T-helper 1 cell (primary cell): ENCODE data around the gene SLC2A13.

Source experiments
- DNase-seq, 5 donors: peaks; one replicate each; pipeline ENCODE4 v3.0.0-alpha.2; 2012 to 2020
- total RNA-seq, 4 donors: gene quantifications; one replicate each; lab custom pipeline; 2026; lab: John Stamatoyannopoulos, UW

SLC2A13 gene
- total RNA-seq = 6.5 to 8.0 (median 7.5) reads per million in 4 donors

DNA sequence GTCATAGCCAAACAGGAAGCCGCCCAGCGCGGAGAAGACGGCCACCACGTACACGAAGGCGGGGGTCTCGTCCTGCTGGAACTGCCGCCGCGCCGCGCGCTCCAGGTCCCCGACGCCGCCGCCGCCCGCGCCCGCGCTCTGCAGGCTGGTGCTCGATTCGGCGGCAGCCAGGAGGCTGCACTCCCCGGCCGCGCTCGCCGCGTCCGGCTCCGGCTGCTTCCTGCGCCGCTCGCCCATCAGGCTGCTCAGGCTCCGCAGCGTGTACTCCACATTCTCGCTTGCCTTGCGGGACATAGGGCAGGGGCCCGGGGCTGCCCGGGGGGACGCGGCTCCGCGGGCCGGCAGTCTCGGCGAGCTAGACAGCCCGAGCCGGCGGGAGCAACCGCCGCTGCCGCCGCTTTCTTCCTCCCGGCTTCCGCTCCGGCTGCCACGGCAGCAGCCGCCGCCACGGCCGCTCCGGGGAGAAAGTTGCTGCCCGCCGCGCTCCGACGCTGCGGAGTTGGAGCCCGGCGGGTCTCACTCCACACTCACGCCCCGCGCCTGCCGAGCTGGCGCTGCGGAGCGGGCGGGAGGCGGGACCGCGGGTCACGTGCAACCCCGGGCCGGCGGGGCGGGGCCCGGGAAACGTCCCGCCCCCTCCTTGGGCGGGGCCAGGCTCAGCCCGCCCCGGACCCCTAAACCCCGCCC, at the start of gene SLC2A13:
TSS of gene SLC2A13 (minus strand) at position 567 of the 687 bp plus-strand sequence. CDS start at position 294, 273 bp downstream.
- DNase-seq = peak; percentile 61 to 79 (median 66)

DNA sequence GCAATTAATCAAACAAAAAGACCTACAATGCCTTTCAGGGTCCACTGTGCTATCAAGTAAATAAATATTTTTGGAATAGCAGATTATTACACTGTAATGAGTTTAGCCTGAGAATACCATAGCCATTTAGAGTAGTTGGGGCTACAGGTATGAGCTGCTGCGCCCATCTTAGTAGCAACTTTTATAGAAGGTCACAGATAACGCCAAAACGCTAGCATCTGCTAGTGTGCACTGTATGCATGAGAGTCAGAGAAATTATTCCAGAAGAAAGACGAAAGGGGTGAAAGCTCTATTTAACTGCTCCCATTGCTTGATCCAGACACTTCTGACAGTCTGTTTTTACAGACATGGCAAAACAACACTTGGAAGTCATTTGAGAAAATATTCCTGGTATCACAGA, 48.5 kb upstream of the SLC2A13 start:
- DNase-seq = no peak

DNA sequence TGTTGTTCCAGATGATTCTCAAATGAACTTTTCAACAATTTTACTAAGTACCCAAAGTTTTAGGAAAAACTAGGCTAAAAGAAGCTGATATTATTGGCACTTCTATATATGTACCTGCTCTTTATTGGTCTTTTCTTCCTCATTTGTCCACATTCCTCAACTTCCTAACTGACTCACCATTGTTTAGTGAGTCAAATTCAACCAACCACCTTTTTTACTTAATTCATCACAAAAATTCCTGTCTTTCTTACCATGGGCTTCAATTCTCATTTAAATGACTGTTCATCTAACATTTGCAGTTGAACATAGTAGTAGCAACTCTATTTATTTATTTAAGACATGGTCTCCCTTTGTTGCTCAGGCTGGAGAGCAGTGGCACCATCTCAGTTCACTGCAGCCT, 47.6 kb upstream of the SLC2A13 start:
- no peak for DNase-seq

DNA sequence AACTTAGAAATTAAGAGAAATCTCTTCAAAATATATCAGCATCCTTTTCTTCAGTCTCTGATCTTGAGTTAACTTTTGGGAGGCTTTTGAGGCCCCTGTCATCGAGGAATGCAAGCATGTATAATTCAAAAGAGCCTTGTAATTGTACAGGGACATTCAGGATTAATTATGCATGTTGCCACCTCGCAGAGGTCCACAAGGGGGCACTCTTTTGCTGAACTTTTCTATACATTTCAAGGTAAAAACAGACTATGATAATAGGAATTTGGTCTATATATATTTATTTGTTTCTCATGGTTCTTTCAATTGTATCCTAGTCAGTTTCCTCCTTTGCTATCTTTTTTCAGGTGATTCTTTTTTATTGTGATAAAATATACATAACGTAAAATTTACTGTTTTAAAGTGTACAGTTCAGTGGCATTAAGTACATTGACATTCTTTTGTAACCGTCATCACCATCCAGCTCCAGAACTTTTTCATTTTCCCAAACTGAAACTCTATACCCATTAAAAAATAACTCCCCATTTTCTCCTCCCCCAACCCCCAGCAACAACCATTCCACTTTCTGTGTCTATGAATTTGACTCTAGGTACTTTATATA, 47.0 kb upstream of the SLC2A13 start:
- DNase-seq = peak in 4 of 5 donors; percentile 4 to 29 (median 20)

DNA sequence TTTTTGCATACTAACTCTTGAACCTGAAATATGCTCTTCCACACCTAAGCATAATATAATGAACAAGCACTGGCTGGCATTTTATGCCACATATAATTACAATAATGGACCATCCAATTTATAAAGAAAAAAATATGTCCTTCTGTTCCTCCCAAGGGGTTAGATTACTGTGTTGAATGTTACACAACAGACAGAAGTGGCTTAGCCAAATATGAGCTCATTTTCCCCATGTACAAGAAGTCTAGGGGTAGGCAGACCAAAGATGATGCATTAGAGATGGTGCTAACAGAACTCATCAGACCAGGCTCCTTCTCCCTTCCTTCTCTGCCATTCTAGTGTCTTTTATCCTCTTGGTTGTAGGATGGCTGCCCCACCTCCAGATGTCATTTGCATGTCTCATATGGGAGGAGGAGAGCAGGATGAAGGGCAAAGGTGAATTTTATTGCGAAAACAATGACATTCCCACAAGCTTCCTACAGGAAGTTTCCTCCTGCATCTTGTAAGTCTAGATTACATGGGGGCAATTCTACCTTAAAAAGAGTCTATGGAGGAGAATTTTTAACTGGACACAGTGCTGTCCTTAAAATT, 43.9 kb upstream of the SLC2A13 start:
- no peak for DNase-seq

DNA sequence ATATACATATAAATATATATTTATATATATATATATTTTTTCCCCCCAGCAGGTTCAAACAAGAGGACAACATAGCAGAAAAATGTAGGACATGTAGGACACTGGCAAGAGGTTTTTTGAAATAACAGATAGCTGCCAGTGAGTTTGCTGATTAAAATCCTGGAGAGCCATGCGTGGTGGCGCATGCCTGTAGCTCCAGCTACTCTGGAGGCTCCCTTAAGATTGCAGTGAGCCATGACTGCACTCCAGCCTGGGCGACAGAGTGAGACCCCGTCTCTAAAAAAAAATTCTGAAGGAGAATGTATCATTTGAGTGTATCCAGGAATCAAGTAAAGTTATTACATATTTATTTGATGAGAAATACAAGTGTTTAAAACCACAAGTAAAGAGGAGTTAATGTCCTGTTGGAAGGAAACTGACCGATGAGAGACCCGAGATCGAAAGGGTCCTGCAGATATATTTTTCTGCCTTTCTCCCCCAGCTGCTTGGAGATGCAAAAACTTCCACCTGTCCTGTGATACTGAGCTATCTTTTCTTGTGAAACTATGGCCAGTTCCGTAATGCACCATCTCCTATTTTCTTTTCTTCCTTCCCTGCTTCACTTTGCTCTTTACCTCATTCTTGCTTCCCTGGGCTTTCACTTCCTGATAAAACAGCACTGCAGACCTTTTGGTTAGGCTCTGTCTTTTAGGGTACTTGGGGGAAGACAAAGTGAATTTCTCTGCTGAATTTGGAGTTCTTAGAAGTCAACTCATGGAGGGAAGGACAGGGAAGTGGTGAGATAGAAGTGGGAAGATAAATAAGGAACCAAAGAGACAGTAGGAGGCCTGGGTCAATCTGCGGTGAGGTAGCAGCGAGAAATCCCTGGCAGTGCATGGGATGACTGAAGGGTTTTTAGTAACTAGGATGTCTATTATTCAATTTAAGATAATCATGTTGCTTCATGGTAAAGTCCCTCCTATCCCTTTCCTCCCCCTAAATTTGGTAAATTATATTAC, 41.2 kb upstream of the SLC2A13 start:
- peak in 1 of 5 donors; percentile 15 for DNase-seq

DNA sequence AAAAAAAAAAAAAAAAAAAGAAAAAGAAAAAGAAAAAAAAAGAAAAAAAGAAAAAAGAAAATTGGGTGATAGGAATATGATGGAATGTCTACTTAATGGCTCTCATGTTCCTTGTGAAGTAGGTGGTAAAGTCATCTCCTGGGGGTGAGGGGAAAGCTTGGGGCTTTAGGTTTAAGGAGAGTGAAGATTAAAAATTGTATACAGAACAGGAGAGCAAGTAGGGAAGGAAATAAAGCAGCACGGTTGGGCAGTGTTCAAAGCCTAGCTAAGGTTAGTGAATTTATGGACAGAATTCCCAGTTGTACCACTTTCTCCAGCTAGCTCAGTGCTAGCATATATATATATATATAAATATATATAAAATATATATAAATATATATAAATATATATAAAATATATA, 40.0 kb upstream of the SLC2A13 start:
- DNase-seq = peak in 1 of 5 donors; percentile 25

DNA sequence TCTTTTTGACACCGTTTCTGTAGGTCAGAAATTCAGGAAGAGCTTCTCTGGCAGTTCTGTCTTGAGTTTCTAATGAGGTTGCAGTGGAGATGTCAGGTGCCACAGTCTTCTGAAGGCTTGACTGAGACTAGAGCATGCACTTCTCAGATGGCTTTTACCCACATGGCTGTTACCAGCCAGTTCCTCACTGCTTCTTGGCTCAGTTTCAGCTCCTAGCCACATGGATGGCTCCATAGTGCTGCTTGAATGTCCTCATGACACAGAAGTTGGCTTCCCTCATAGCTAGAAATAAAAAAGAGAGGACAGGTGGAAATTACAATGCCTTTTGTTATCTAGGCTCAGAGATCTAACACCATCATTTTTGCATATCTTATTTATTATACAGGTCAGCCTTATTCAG, 38.1 kb upstream of the SLC2A13 start:
- peak in 1 of 5 donors; percentile 5 for DNase-seq

DNA sequence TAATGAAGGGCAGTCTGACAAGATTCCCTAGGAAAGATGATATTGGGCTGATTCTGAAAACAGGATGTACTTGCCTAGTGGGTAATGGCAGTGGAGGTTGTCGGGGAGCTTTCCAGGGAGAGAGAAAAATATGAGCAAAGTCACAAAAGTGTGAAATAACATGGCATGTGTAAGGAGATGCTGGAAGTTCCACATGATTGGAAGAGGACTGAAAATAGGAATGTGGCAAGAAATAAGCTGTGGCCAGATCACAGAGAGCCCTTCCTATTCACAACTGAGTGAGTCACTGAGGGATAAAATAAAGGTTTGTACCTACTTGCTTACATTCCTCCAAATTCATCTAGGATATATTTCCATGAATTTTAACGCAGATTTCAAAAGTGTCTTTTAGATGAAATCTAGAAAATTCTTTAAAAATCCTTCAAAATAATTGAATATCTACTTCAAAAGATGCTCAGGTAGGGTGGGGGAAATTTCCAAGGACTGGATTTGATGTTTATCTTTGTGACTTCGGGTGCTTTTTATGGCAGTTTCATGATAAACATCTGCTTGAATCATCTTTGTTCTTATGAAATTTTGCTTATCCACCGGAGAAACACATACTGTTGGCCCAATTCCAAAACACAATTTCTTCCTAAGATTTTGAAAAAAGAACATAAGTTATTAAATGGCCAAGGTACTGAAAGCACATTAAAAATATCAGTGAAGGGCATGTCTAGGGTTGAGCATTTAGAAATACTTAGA, 36.3 kb upstream of the SLC2A13 start:
- DNase-seq = no peak

DNA sequence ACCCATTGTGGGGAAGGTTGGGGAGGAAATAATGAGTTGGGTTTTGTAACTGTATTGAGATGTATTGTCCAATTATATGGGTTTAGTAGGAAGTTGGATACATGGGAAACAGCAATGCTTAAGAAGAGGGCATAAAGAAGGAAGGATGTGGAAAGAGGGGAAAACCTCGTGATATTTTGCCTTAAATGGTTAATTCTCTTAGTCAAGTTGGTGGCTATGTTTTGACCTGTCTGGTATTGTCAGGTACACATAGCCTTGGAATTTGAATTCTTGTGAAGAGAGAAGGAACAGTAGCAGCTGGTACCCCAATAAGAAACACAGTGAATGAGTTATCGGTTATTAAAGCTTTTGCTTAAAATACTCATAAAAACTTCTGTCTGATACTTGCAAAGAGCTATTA, 32.6 kb upstream of the SLC2A13 start:
- DNase-seq = no peak

DNA sequence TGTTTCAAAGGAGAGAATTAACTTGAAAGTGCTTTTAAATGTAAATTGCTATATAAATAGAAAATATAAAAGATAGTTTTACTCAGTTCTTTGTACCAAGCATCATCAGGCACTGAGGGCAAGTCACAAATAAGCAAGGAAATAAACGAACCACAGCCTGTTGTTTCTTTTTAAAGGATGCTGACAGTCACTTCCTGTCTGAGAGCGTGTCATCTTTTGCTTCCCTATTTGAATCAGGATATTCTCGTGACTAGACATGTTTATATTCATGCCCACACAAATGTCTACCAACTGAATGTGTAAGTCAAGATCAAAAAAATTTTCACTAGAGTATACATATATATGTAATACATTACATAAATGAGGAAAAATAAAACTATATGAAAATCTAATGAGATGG, 31.4 kb upstream of the SLC2A13 start:
- peak in 1 of 5 donors; percentile 62 for DNase-seq

DNA sequence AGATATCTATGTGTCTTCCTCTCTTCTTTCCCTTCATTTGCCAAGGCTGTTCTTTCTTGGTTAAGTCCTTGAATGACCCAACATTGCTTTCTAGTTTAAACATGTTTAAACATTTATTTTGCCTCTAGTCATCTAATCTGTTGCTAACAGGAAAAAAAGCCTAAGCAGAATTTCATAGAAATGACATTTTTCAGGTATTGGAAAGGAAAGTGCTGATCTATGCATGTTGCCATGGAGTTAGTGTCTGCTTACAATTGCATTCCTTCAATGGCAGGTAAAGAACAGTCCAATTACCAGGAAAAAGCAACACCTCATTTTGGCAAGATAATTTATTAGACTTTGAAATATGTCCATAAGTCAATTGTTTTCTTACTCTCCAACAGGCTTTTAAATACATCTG, 21.5 kb upstream of the SLC2A13 start:
- DNase-seq = no peak

DNA sequence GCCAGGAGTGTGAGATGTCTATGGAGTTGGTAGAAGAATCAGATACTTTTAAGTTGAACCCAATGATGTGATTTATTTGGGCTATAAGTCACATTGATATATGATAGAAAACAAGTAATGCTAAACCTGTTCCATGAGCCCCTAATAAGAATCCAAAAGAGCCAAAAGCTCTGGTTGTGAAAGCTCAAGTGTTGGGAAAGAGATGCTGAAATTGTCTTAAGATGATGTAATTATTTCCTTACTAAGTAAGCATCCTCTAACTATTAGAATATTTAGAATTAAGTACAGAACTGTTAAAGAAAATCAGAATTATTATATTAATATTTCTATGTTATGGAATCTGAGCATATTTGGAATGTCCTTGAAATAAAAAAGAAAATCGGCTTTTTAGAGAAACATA, 17.6 kb upstream of the SLC2A13 start:
- no peak for DNase-seq

DNA sequence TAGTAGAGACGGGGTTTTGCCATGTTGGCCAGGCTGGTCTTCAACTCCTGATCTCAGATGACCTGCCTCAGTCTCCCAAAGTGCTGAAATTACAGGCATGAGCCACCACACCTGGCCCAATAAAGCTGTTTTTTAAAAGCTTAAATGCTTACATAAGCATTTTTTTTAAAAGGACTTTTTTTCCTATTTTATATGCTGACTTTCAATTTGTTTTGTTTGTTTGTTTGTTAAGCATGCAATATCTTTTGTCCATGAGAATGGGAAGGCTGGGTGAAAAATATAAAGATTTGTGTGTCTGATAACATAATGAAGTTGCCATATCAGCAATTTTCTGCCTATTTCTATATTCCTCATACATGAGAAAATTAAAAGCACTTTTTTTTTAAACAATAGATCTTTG, 17.0 kb upstream of the SLC2A13 start:
- DNase-seq = no peak

DNA sequence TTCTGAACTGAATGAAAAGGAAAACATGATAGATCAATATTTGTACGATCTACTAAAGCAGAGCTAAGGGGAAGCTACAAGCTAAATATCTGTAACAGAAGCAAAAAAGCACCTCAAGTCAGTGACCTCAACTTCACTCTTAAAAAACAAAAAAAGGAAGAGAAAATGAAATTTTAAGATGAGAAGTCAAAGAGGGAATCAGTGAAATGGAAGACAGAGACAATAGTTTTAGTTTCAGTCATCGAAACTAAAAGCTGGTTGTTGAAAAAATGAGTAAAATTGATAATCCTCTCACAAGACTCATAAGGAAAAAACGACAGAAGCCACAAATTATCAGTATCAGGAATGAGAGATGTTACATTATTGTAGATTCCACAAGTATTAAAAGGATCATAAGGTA, 11.9 kb upstream of the SLC2A13 start:
- peak in 1 of 5 donors; percentile 41 for DNase-seq

DNA sequence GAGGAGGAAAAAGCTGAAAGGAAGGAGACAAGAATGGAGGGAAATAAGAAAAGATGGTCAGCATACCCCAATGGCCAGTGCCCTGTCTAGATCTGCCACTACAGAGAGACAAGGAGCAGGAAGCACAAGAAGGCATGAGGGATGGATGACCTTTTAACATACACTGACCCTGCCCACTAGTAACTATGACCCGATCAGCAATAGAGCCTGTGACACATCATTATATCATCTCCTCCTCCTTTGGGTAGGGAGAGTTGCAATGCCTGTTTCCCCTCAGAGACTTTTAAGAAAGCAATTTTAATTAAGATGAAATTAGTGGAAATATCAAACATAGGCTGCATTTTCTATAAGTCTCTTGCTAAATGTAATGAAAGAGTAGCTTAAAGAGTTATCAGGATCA, 4.7 kb upstream of the SLC2A13 start:
- no peak for DNase-seq

DNA sequence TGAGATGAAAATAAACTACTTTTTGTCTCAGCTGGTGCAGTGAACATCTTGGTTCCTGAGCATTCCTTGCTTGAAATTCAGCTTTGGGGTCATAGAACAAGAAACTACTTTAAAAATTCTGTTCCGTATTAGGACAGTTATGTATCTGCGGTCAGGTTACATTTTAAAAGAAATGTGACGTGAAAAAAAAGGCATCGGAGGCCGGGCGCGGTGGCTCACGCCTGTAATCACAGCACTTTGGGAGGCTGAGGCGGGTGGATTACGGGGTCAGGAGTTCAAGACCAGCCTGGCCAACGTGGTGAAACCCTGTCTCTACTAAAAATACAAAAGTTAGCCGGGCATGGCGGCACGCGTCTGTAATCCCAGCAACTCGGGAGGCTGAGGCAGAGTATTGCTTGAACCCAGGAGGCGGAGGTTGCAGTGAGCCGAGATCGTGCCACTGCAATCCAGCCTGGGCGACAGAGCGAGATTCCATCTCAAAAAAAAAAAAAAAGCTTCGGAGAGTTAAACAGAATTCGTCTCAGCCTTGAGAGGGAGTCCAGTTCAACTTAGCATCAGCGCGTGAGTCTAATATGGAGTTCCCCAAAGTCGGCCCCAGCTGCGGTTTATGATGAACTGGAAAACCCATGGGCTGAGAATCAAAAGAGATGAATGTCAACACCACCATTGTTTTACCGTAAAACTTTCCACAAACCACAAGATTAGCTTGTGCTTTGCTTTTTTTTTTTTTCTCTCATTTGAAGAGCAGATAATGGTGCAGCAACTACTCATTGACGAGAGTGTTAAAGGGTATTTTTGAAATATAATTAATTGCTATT, 2.1 kb upstream of the SLC2A13 start:
- no peak for DNase-seq

DNA sequence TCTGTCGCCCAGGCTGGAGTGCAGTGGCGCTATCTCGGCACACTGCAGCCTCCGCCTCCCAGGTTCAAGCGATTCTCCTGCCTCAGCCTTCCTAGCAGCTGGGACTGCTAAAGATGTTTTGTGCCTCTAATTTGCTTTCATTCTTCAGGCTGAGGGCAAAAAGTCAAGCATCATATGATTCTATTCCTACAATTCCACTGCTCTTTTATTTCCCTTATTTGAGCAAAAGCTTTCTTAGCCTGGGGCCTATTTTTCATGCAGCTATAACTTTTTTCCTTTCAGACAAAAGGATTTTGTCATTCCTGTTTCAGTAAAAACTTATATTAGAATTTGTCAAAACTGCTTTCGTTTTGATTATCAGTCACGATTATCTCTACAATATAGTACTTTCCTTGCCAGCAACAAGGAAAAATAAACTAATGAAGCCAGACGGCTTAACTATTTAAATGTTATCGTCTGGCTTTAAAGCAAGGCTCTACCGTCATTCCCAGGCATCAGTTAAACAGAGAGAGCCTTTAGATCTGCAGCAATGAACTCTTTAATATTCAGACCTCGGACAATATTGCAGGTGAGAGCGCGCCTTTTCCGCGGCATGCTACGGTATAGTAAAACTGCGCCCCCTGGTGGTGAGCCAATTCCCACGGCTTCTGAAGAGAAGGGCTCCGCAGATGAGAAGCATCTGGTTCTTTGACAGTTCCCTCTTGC, 1.4 kb upstream of the SLC2A13 start:
- DNase-seq = peak; percentile 71 to 91 (median 77)

DNA sequence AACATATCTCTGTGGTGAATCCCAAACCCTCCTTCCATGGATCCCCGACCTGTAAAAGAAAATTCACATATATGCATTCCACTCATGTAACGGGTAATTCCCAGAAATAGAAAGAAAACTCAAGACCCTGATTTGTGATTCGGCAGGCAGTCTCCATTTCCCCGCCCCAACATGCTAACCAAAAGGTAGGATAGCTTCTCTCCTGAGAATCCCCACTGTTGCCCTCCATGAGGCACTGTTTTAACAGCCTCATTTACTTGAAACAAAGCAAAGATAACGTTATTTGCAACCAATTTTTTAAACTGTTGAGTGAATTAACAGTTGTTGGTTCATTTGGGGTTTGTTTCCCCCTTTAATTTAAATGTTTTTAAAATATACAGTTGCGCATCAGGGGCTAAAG, 774 bp upstream of the SLC2A13 start:
- DNase-seq = no peak

DNA sequence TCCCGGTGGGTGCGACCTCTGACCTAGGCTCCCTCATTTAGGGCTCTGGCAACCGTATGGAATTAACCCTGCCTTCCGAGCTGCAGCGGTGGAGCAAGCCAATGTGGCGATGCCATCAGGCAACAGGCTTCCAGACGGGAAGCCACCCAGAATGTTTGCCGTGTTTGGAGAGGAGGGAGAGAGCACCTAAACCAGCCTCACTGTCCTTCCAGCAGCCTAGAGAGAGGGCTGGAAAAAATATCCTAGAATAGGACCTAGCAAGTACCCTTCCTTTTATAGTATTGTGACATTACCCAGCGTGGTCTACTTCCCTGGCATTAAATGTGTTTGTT, 287 bp upstream of the SLC2A13 start:
- no peak for DNase-seq

DNA sequence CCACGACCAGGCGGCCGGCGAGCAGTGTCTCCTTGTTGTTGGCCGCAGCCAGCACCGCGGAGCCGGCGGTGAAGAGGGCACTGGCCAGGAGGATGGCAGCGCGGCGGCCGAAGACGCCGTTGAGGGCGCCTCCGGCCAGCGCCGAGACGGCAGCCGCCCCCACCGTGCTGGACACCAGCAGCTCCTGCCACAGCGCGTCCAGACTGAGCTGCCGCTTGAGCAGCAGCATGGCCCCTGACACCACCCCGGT, 691 bp downstream of the SLC2A13 start:
- DNase-seq = no peak
